ENCODE data around the gene COX4I2.
"Not testable (repeated sequence)": the region's sequence is repeated elsewhere in the genome, so short reads cannot be mapped to it uniquely, and the experiment has no call there.

Gene COX4I2

DNA sequence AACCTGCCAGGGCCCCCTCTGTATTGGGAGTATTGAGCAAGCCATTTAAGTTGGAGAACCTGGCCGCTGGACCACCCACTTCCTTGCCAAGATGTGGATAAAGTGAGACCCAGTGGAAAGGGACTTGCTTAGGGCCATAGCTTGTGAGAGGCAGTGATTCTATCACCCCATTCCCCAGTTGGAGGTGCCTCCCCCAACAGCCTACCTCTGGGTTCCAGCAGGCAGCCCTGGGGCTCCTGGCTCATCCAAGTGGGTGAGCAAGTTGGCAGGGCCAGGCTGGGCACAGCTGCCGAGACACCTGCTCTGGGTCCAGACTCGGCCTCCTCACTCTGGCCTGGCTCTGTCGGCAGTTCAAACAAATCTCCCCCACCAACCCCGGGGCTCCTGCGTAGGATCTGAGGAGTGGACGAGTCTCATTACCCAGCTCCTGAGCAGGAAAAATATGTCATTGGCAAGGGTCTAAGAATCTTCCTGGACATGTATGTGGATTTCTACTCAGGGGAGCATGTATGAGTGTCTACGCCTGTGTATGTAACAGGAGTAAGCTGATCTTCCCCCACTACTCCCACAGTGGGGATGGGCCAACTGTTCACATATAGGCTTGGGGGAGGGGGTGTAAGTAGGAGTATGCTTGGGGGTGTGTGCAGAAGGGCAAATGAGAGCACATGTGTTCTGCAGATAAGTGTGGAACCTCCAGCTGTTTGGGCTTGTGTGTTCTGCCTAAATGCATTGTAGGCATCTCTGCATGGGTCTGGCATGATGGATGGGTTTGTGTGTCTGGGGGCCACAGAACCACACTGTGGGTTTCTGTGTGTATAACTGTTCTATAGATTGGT, 30.7 kb upstream of the COX4I2 start:
- TF ChIP-seq CTCF (IDR thresholded peaks at IDR 0.05; ENCODE audit: low read depth, low read length, missing control alignments) = no peak
- Histone ChIP-seq H3K27me3 (replicated peaks) (no peaks in the 10 kb centered on the region), H3K27ac (no peak overlapping the region), H3K36me3 (replicated peaks) (no peaks in the 10 kb centered on the region), H3K4me3 (ENCODE audit: low read depth, low read length) (peak overlapping the region; percentile 94)
- in situ Hi-C loops (cut with HindIII; ENCODE audit: low pct_ligation_motif_present, low sequenced_read_pairs) = no loop called here
- no peak for DNase-seq

DNA sequence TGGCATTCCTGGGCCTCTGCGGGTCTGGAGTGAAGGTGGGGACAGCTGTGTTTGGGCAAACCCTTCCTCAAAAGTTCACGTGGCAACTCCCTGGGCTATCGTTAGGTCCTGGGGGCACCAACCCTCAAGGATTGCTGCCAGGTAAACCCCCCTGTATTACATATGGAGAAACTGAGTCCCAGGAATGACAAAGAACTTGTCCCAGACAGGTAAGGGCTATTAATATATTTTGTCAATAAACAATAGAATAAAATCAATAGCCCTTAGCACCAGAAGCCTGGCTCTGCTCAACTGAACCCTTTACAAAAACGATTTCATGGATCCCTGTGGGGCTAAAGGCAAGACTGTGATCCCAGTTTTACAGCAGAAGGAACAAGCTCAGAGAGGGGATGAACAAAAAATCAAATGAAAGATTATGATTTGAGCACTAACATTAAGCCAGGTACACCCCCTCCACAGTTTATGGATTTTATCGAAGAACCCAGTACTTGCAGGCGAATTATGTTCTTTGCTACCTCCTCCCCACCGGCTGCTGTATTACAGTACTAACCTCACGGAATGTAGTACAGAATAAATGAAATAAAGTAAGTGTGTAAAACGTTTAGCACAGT, 30.0 kb upstream of the COX4I2 start:
- no peaks in the 10 kb centered on the region for H3K27me3 ChIP-seq (replicated peaks)
- no peak for TF ChIP-seq CTCF (IDR thresholded peaks at IDR 0.05; ENCODE audit: low read depth, low read length, missing control alignments)
- H3K27ac ChIP-seq = no peak overlapping the region
- in situ Hi-C loops (cut with HindIII; ENCODE audit: low pct_ligation_motif_present, low sequenced_read_pairs) = no loop called here
- H3K36me3 ChIP-seq (replicated peaks) = no peaks in the 10 kb centered on the region
- H3K4me3 ChIP-seq (ENCODE audit: low read depth, low read length) = peak overlapping the region; percentile 94
- no peak for DNase-seq

DNA sequence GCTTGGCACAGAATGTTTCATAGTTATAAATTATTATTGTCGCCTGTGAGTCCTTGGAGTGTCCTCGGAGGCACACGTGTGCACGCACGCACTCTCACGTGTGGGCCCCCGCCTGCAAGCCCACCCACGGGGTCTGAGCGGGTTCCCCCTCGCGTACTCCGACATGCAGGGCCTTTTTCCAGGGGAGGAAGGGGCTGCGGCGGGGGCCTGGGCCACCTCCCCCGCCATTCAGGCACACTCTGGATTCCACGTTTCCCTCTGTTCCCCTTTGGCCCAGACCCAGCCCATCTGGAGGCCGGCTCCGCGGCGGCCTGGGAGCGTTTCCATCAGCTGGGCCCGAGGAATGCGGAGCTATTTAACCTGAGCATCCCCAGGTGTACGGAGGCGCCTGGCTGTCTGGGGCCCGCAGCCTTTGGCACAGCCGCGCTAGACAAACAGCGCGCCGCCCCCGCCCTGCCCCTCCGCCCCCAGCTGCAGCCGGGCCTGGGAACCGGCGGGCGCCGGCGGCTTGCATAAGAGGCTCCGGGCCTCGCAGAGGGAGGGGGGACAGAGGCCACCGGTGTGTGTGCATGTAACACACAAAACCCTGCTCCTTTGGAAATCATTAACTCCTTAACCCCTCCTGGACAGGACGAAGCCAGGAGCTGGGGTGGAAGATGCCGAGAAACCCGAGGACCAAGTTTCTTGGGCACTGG, 29.3 kb upstream of the COX4I2 start:
- Histone ChIP-seq H3K36me3 (replicated peaks) (no peaks in the 10 kb centered on the region), H3K4me3 (ENCODE audit: low read depth, low read length) (peak overlapping the region; percentile 29), H3K27ac (no peak overlapping the region), H3K27me3 (replicated peaks) (no peaks in the 10 kb centered on the region)
- in situ Hi-C loops (cut with HindIII; ENCODE audit: low pct_ligation_motif_present, low sequenced_read_pairs) = no loop called here
- DNase-seq = no peak
- TF ChIP-seq CTCF (IDR thresholded peaks at IDR 0.05; ENCODE audit: low read depth, low read length, missing control alignments) = no peak

- in situ Hi-C loops (cut with HindIII; ENCODE audit: low pct_ligation_motif_present, low sequenced_read_pairs) = loop anchor here (5.0 kb wide), 1 partner anchor 45 kb away; no protein-coding TSS in a partner anchor
- H3K4me3 ChIP-seq (ENCODE audit: low read depth, low read length); DNase-seq; H3K27ac ChIP-seq; H3K27me3 ChIP-seq (replicated peaks); H3K36me3 ChIP-seq (replicated peaks): not testable (repeated sequence)
Measured at GRCh38 chr20:31612271-31612640, 25.5 kb upstream of the COX4I2 start.

DNA sequence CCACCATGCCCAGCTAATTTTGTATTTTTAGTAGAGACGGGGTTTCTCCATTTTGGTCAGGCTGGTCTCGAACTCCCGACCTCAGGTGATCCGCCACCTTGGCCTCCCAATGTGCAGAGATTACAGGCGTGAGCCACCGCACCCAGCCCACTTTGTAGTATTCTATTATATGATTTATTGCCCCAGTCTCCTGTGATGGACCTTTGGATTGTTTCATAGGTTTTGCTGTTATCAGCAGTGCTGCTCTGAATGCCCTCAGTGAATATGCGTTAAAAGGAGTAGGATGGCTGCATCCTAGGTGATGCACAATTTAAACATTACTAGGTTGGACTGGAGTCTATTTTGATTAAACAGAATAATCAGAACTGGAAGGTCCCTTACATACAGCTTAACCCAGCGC, 22.3 kb upstream of the COX4I2 start:
- in situ Hi-C loops (cut with HindIII; ENCODE audit: low pct_ligation_motif_present, low sequenced_read_pairs) = no loop called here
- TF ChIP-seq CTCF (IDR thresholded peaks at IDR 0.05; ENCODE audit: low read depth, low read length, missing control alignments) = no peak
- no peaks in the 10 kb centered on the region for H3K36me3 ChIP-seq (replicated peaks)

GRCh38 chr20:31617432-31618104, 20.1 kb upstream of the COX4I2 start:
- TF ChIP-seq CTCF (IDR thresholded peaks at IDR 0.05; ENCODE audit: low read depth, low read length, missing control alignments) = no peak
- Histone ChIP-seq H3K27me3 (replicated peaks) (no peaks in the 10 kb centered on the region), H3K4me3 (ENCODE audit: low read depth, low read length) (no peak overlapping the region), H3K27ac (no peak overlapping the region), H3K36me3 (replicated peaks) (no peaks in the 10 kb centered on the region)
- in situ Hi-C loops (cut with HindIII; ENCODE audit: low pct_ligation_motif_present, low sequenced_read_pairs) = no loop called here
- DNase-seq = no peak

More for the DNA sequence above, 22.3 kb upstream of the COX4I2 start:
- no peak for DNase-seq
- Histone ChIP-seq H3K27ac (no peak overlapping the region), H3K27me3 (replicated peaks) (no peaks in the 10 kb centered on the region), H3K4me3 (ENCODE audit: low read depth, low read length) (no peak overlapping the region)
